Type B pancreatic cell (in vitro differentiated cells): Measurements from ENCODE around the gene SCNN1B. TPM values are rescaled to one million over a fixed set of nuclear protein-coding genes. Genes with fewer than 3 reads are reported as not detected.

Experiments
- DNase-seq: peaks from one replicate; pipeline ENCODE4 v3.0.0; 2021; ENCODE audit warnings: mixed read lengths; ENCODE audit not compliant: unreplicated experiment; ENCODE audit errors: extremely low spot score
- H3K27ac Mint-ChIP-seq: 2 replicates; pipeline ENCODE4 v1.8.0; 2021; ENCODE audit warnings: mild to moderate bottlenecking, mixed read lengths
- H3K27me3 Mint-ChIP-seq: 2 replicates; pipeline ENCODE4 v1.8.0; 2021; ENCODE audit warnings: mixed read lengths
- H3K36me3 Mint-ChIP-seq: 2 replicates; pipeline ENCODE4 v1.8.0; 2021; ENCODE audit warnings: mixed read lengths
- H3K4me1 Mint-ChIP-seq: one replicate; pipeline ENCODE4 v1.8.0; 2021; ENCODE audit warnings: mixed read lengths; ENCODE audit not compliant: unreplicated experiment
- H3K4me3 Mint-ChIP-seq: 2 replicates; pipeline ENCODE4 v1.8.0; 2021; ENCODE audit warnings: mild to moderate bottlenecking, mixed read lengths
- H3K9me3 Mint-ChIP-seq: 2 replicates; pipeline ENCODE4 v1.8.0; 2021; ENCODE audit warnings: mixed read lengths
- CTCF ChIP-seq: fragments of 200-600 bp; sonication (generic); conservative IDR thresholded peaks from 2 replicates; pipeline ENCODE4 v1.5.0; 2021; ENCODE audit warnings: antibody characterized with exemption, mild to moderate bottlenecking
- total RNA-seq: library from RNA; stranded (reverse); gene quantifications from 2 replicates; pipeline ENCODE4 v1.2.1, GENCODE V29; 2021; ENCODE audit warnings: low replicate concordance

The SCNN1B gene
- total RNA-seq, 1 donor from 2014 or later: 4.3 TPM

GRCh38 chr16:23282568-23282967 lies 19.5 kb upstream of the SCNN1B start:
- no peak for TF ChIP-seq CTCF
- Mint-ChIP-seq H3K27me3 (peaks cover 6% of the 10 kb centered on the region), H3K4me1 (peaks cover 8% of the 10 kb centered on the region), H3K27ac (no peak overlapping the region), H3K9me3 (no peaks in the 10 kb centered on the region), H3K4me3 (no peak overlapping the region), H3K36me3 (no peaks in the 10 kb centered on the region)
- no peak for DNase-seq

GRCh38 chr16:23283571-23283970 lies 18.5 kb upstream of the SCNN1B start:
- peaks cover 8% of the 10 kb centered on the region for H3K4me1 Mint-ChIP-seq
- no peak for TF ChIP-seq CTCF
- DNase-seq: no peak
- H3K36me3 Mint-ChIP-seq: no peaks in the 10 kb centered on the region
- no peaks in the 10 kb centered on the region for H3K9me3 Mint-ChIP-seq
- no peak overlapping the region for H3K27ac Mint-ChIP-seq
- H3K27me3 Mint-ChIP-seq: peaks cover 6% of the 10 kb centered on the region
- H3K4me3 Mint-ChIP-seq: no peak overlapping the region

- no peaks in the 10 kb centered on the region for H3K9me3 Mint-ChIP-seq
- no peak overlapping the region for H3K4me3 Mint-ChIP-seq
- no peak for TF ChIP-seq CTCF
Observed at GRCh38 chr16:23284584-23284983, 17.5 kb upstream of the SCNN1B start.

GRCh38 chr16:23286131-23286532 lies 16.0 kb upstream of the SCNN1B start:
- Mint-ChIP-seq H3K27me3 (no peaks in the 10 kb centered on the region), H3K4me3 (no peak overlapping the region), H3K4me1 (no peaks in the 10 kb centered on the region), H3K27ac (no peak overlapping the region), H3K9me3 (no peaks in the 10 kb centered on the region), H3K36me3 (no peaks in the 10 kb centered on the region)
- TF ChIP-seq CTCF: no peak
- DNase-seq: no peak

More at GRCh38 chr16:23284584-23284983, 17.5 kb upstream of the SCNN1B start:
- Mint-ChIP-seq H3K4me1 (peaks cover 4% of the 10 kb centered on the region), H3K27ac (peak overlapping the region; percentile 39), H3K36me3 (no peaks in the 10 kb centered on the region), H3K27me3 (peaks cover 4% of the 10 kb centered on the region)
- no peak for DNase-seq

- H3K9me3 Mint-ChIP-seq: no peaks in the 10 kb centered on the region
- H3K36me3 Mint-ChIP-seq: no peaks in the 10 kb centered on the region
- no peak overlapping the region for H3K27ac Mint-ChIP-seq
- peaks cover 1% of the 10 kb centered on the region for H3K27me3 Mint-ChIP-seq
- DNase-seq: no peak
- H3K4me1 Mint-ChIP-seq: no peaks in the 10 kb centered on the region
- TF ChIP-seq CTCF: no peak
- no peak overlapping the region for H3K4me3 Mint-ChIP-seq
Observed at GRCh38 chr16:23288209-23288608, 13.9 kb upstream of the SCNN1B start.
